ENCODE measurements around the gene GREB1. TPM values are rescaled to one million over a fixed set of nuclear protein-coding genes. Genes with fewer than 3 reads are reported as not detected.

GREB1 gene
- total and polyA plus RNA-seq, 2 experiments from 2014 or later, result 12.0 to 35.0 TPM

DNA sequence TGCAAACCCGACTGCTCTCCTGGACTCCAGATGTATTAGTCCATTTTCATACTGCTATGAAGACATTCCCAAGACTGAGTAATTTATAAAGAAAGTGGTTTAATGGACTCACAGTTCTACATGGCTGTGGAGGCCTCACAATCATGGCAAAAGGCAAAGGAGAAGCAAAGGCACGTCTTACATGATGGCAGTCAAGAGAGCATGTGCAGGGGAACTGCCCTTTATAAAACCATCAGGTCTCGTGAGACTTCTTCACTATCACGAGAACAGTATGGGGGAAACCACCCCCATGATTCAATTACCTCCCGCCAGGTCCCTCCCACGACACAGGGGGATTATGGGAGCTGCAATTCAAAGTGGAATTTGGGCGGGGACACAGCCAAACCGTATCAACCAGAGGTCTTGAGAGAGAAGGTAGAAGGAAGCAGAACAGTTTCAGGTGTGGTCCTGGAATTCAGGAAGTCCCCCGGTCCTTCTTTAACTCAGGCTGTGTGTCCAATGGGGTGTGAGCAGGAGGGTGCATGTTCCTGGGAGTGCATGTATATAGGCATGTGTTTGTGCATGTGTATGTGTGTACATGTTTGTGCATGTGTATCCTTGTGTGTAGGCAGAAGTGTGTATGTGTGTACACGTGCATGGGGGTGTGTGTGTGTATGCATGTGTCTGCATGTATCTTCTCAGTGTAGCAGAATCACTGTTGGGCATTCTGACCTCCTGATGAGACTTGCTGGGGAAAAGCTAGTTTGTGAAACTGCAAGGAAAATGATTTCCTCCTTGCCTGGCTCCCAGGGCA is 46.2 kb downstream of the GREB1 start:
- ATAC-seq, result no peak
- peaks cover 32% of the 10 kb centered on the region for H3K4me1 Mint-ChIP-seq
- no peaks in the 10 kb centered on the region for H3K27me3 ChIP-seq (ENCODE audit: insufficient read depth)
- no peaks in the 10 kb centered on the region for H3K9me3 Mint-ChIP-seq
- H3K4me2 ChIP-seq, result no peak overlapping the region
- H3K4me3 ChIP-seq, result no peak overlapping the region
- no peaks in the 10 kb centered on the region; the same call in 1 of the 2 replicates for H3K79me2 ChIP-seq (replicated peaks; ENCODE audit: insufficient read depth)
- no peaks in the 10 kb centered on the region for H3K9me2 ChIP-seq (ENCODE audit: insufficient read depth)
- peaks cover 5% of the 10 kb centered on the region; the same call in 1 of the 2 replicates for H3K36me3 ChIP-seq (ENCODE audit: insufficient read depth)
- TF ChIP-seq, protein P1, sequence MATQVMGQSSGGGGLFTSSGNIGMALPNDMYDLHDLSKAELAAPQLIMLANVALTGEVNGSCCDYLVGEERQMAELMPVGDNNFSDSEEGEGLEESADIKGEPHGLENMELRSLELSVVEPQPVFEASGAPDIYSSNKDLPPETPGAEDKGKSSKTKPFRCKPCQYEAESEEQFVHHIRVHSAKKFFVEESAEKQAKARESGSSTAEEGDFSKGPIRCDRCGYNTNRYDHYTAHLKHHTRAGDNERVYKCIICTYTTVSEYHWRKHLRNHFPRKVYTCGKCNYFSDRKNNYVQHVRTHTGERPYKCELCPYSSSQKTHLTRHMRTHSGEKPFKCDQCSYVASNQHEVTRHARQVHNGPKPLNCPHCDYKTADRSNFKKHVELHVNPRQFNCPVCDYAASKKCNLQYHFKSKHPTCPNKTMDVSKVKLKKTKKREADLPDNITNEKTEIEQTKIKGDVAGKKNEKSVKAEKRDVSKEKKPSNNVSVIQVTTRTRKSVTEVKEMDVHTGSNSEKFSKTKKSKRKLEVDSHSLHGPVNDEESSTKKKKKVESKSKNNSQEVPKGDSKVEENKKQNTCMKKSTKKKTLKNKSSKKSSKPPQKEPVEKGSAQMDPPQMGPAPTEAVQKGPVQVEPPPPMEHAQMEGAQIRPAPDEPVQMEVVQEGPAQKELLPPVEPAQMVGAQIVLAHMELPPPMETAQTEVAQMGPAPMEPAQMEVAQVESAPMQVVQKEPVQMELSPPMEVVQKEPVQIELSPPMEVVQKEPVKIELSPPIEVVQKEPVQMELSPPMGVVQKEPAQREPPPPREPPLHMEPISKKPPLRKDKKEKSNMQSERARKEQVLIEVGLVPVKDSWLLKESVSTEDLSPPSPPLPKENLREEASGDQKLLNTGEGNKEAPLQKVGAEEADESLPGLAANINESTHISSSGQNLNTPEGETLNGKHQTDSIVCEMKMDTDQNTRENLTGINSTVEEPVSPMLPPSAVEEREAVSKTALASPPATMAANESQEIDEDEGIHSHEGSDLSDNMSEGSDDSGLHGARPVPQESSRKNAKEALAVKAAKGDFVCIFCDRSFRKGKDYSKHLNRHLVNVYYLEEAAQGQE (IDR thresholded peaks at IDR 0.05; ENCODE audit: unreplicated experiment), result no peak
- TF ChIP-seq ZNF114 (CRISPR knock-in tag; IDR thresholded peaks at IDR 0.05), result no peak
- H3K27ac ChIP-seq (ENCODE audit: low read depth), result no peak overlapping the region
- H3K27ac Mint-ChIP-seq, result no peak overlapping the region; the same call in 1 of the 2 replicates
- H3F3A ChIP-seq (replicated peaks; ENCODE audit: low read depth), result no peaks in the 10 kb centered on the region
- no peak for DNase-seq (ENCODE audit: low spot score)
- no peak overlapping the region for H3K4me3 Mint-ChIP-seq
- H4K20me1 ChIP-seq (replicated peaks; ENCODE audit: insufficient read depth), result no peaks in the 10 kb centered on the region
- 0 out of 2 replicates have a peak, but pooled peaks cover 5% of the 10 kb centered on the region for H3K4me1 ChIP-seq (ENCODE audit: insufficient read depth)
- no peak overlapping the region for H2AFZ ChIP-seq
- peaks cover 7% of the 10 kb centered on the region for H3K27me3 Mint-ChIP-seq (ENCODE audit: insufficient read depth, low read depth, poor library complexity)
- H3K36me3 Mint-ChIP-seq (ENCODE audit: low read depth), result peaks cover 35% of the 10 kb centered on the region

DNA sequence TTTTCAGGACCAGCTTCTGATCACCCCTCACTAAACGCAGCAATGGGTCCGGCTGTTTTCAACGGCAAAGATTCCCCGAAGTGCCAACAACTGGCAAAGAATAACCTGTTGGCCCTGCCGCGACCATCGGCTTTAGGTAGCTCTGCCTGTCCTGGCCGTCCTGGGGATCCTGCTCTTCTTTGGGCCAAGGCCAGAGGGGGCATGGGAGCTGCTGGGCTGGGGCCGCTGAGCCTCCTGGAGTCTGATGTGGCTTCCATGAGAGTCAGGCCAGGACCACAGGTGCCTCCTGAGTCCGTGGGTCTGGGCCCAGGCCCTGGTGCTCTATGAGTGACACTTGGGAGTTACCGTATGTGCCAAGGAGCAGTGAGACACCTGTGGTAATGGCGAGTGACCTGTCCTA is 46.9 kb downstream of the GREB1 start:
- Mint-ChIP-seq H3K4me3 (no peak overlapping the region), H3K27me3 (ENCODE audit: insufficient read depth, low read depth, poor library complexity) (peaks cover 4% of the 10 kb centered on the region), H3K4me1 (peaks cover 32% of the 10 kb centered on the region), H3K36me3 (ENCODE audit: low read depth) (peaks cover 39% of the 10 kb centered on the region), H3K9me3 (no peaks in the 10 kb centered on the region; the same call in 2 of the 3 replicates), H3K27ac (no peak overlapping the region; the same call in 1 of the 2 replicates)
- no peaks in the 10 kb centered on the region for H3K27me3 ChIP-seq (ENCODE audit: insufficient read depth)
- no peak for TF ChIP-seq NANOG (IDR thresholded peaks at IDR 0.05; ENCODE audit: borderline replicate concordance)
- TF ChIP-seq POLR2AphosphoS5 (IDR thresholded peaks at IDR 0.05; ENCODE audit: low read depth), result no peak
- H3K4me2 ChIP-seq, result no peak overlapping the region
- DNase-seq (ENCODE audit: low spot score), result no peak
- H3K79me2 ChIP-seq (replicated peaks; ENCODE audit: insufficient read depth), result no peaks in the 10 kb centered on the region; the same call in 1 of the 2 replicates
- no peak overlapping the region for H3K27ac ChIP-seq (ENCODE audit: low read depth)
- peaks cover 5% of the 10 kb centered on the region; the same call in 1 of the 2 replicates for H3K36me3 ChIP-seq (ENCODE audit: insufficient read depth)
- no peaks in the 10 kb centered on the region for H4K20me1 ChIP-seq (replicated peaks; ENCODE audit: insufficient read depth)
- H2AFZ ChIP-seq, result no peak overlapping the region
- 0 out of 2 replicates have a peak, but pooled peaks cover 5% of the 10 kb centered on the region for H3K4me1 ChIP-seq (ENCODE audit: insufficient read depth)
- H3K9me2 ChIP-seq (ENCODE audit: insufficient read depth), result no peaks in the 10 kb centered on the region
- no peaks in the 10 kb centered on the region for H3F3A ChIP-seq (replicated peaks; ENCODE audit: low read depth)
- no peak overlapping the region for H3K4me3 ChIP-seq
- no peak for ATAC-seq
